B cell (primary cell): ENCODE measurements around the gene LAMA1. TPM values are rescaled to one million over a fixed set of nuclear protein-coding genes. Genes with fewer than 3 reads are reported as not detected.

Experiments used
- ATAC-seq: fragments of 200-7000 bp; cut with Tn5 transposase; one replicate; pipeline ENCODE4 v1.10.0; 2021; ENCODE audit warnings: low read depth, mild to moderate bottlenecking, moderate number of reproducible peaks, moderate library complexity
- CTCF ChIA-PET: fragments of 350-600 bp; sonication (Branson Sonifier 250); formaldehyde crosslinking; loops from one replicate; lab custom pipeline; 2021; ENCODE audit warnings: antibody characterized with exemption, inconsistent platforms; lab: Charles Lee
- POLR2A ChIA-PET: fragments of 350-600 bp; sonication (Branson Sonifier 250); formaldehyde crosslinking; loops from one replicate; lab custom pipeline; 2021; ENCODE audit warnings: antibody characterized with exemption; lab: Charles Lee
- DNase-seq: peaks from one replicate; pipeline ENCODE4 v3.0.0; 2013
- H2AFZ ChIP-seq: 2 replicates; pipeline ENCODE4 v1.6.1; 2012; ENCODE audit warnings: mild to moderate bottlenecking, low read depth, low read length; ENCODE audit not compliant: insufficient read depth, poor library complexity, severe bottlenecking
- H3K27ac ChIP-seq, 2 donors: 1 replicate in 1 of 2; 2 replicates in 1 of 2; pipeline ENCODE4 v1.5.1; 2012 to 2013; ENCODE audit warnings: low read length in 2 of 2, mild to moderate bottlenecking in 2 of 2, moderate library complexity in 1 of 2
- H3K27me3 ChIP-seq, 4 experiments: fragments of 200-600 bp in 1 of 4; sonication (generic) in 1 of 4; replicated peaks in 1 of 4; 1 replicate in 2 of 4; 2 replicates in 2 of 4; pipeline versions ENCODE4 v1.6.1 to v1.7.0; 2013 to 2016; ENCODE audit warnings: low read length in 3 of 4, mild to moderate bottlenecking in 2 of 4, mixed read lengths in 1 of 4, moderate library complexity in 1 of 4; ENCODE audit not compliant: insufficient read depth in 4 of 4, control insufficient read depth in 3 of 4; ENCODE audit errors: control extremely low read depth in 1 of 4
- H3K36me3 ChIP-seq, 2 experiments: replicated peaks in 1 of 2; 1 replicate in 1 of 2; 2 replicates in 1 of 2; pipeline versions ENCODE4 v1.6.1 to v1.7.1; 2013; ENCODE audit warnings: low read length in 1 of 2; ENCODE audit not compliant: insufficient read depth in 2 of 2, control insufficient read depth in 1 of 2; ENCODE audit errors: control extremely low read depth in 1 of 2, extremely low read depth in 1 of 2
- H3K4me1 ChIP-seq, 2 donors: fragments of 200-600 bp in 1 of 2; sonication (generic) in 1 of 2; 1 replicate in 1 of 2; 2 replicates in 1 of 2; pipeline versions ENCODE4 v1.5.1 to v1.6.1; 2013 to 2017; ENCODE audit warnings: low read length in 2 of 2; ENCODE audit not compliant: control insufficient read depth in 2 of 2, insufficient read depth in 2 of 2
- H3K4me2 ChIP-seq: replicated peaks from 2 replicates; pipeline ENCODE3; 2012; ENCODE audit warnings: mild to moderate bottlenecking, low read depth, low read length; ENCODE audit not compliant: poor library complexity, severe bottlenecking
- H3K4me3 ChIP-seq, 5 experiments: fragments of 200-600 bp in 1 of 5; sonication (generic) in 1 of 5; 1 replicate in 3 of 5; 2 replicates in 2 of 5; pipeline versions ENCODE4 v1.5.1 to v1.7.0; 2011 to 2016; ENCODE audit warnings: low read length in 4 of 5, mild to moderate bottlenecking in 4 of 5, low read depth in 2 of 5, control low read depth in 1 of 5, moderate library complexity in 1 of 5; ENCODE audit not compliant: insufficient read depth in 1 of 5; ENCODE audit errors: control extremely low read depth in 1 of 5, extremely low read depth in 1 of 5
- H3K79me2 ChIP-seq: fragments of 200-600 bp; sonication (generic); one replicate; pipeline ENCODE4 v1.6.0; 2016; ENCODE audit warnings: low read length; ENCODE audit not compliant: control insufficient read depth, insufficient read depth
- H3K9ac ChIP-seq: fragments of 200-600 bp; sonication (generic); 2 replicates; pipeline ENCODE4 v1.6.1; 2017; ENCODE audit warnings: mild to moderate bottlenecking, low read length, moderate library complexity
- H3K9me3 ChIP-seq, 3 donors: one replicate each; pipeline versions ENCODE4 v1.6.1 to v1.7.1; 2013; ENCODE audit warnings: low read length in 2 of 3; ENCODE audit not compliant: control insufficient read depth in 2 of 3, insufficient read depth in 1 of 3; ENCODE audit errors: control extremely low read depth in 1 of 3
- H4K20me1 ChIP-seq: 2 replicates; pipeline ENCODE4 v1.6.0; 2012; ENCODE audit warnings: mild to moderate bottlenecking, low read length; ENCODE audit not compliant: insufficient read depth, control insufficient read depth, poor library complexity, severe bottlenecking
- H3K27ac Mint-ChIP-seq: one replicate; pipeline ENCODE4 v1.8.0; 2021; ENCODE audit warnings: mixed read lengths
- H3K27me3 Mint-ChIP-seq: one replicate; pipeline ENCODE4 v1.8.0; 2021; ENCODE audit warnings: mixed read lengths
- H3K4me1 Mint-ChIP-seq: one replicate; pipeline ENCODE4 v1.8.0; 2021; ENCODE audit warnings: mixed read lengths
- H3K4me3 Mint-ChIP-seq: one replicate; pipeline ENCODE4 v1.8.0; 2021; ENCODE audit warnings: mixed read lengths
- H3K9me3 Mint-ChIP-seq: one replicate; pipeline ENCODE4 v1.8.0; 2022; ENCODE audit warnings: mixed read lengths; ENCODE audit not compliant: insufficient read depth
- CTCF ChIP-seq: fragments of 200-600 bp; IDR thresholded peaks from one replicate; pipeline ENCODE4 v1.8.0; 2022; ENCODE audit warnings: antibody characterized with exemption, mild to moderate bottlenecking
- EZH2 ChIP-seq: IDR thresholded peaks from 2 replicates; pipeline ENCODE4 v1.6.1; 2012; ENCODE audit warnings: borderline replicate concordance, low read depth, mild to moderate bottlenecking, moderate library complexity, low read length; ENCODE audit not compliant: insufficient read depth, poor library complexity, severe bottlenecking
- WGBS: methylation state at CpG from one replicate; pipeline ENCODE4 v1.1.5; 2013; ENCODE audit warnings: missing lambda C conversion rate; ENCODE audit not compliant: insufficient coverage; 5-methylcytosine and 5-hydroxymethylcytosine counted together
- intact Hi-C: fragments of 100-400 bp; cut with micrococcal nuclease; formaldehyde crosslinking; loops from one replicate; pipeline ENCODE4 v1.10.0; 2022
- polyA plus RNA-seq: library from polyadenylated mRNA; depleted of rRNA; stranded (reverse); fragments of >200 nt; gene quantifications from 2 replicates; pipeline ENCODE4 v1.2.3, GENCODE V29; 2012
- total RNA-seq, 2 donors: library from RNA; stranded (reverse); fragments of 120-200 nt in 1 of 2; gene quantifications; 1 replicate in 1 of 2; 2 replicates in 1 of 2; pipeline versions ENCODE4 v1.2.3 to v1.2.4, GENCODE V29; 2013 to 2022

Gene LAMA1
- total and polyA plus RNA-seq, 2 donors (not counting 1 experiment from before 2014, with no cell fraction given) = not detected

GRCh38 chr18:6976935-6977334 is 140.7 kb downstream of the LAMA1 start:
- no peak for ATAC-seq
- H3K9me3 ChIP-seq = peaks cover 0 to 5% (median 0%) of the 10 kb centered on the region in 3 donors
- 93% methylated on average over 2 of the region's 3 CpGs for WGBS

GRCh38 chr18:6975084-6975483 is 142.5 kb downstream of the LAMA1 start:
- intact Hi-C loops = no loop called here
- Histone ChIP-seq H2AFZ (no peak overlapping the region), H3K27ac (no peak overlapping the region), H3K79me2 (no peaks in the 10 kb centered on the region), H3K4me2 (no peak overlapping the region), H3K9ac (no peak overlapping the region), H4K20me1 (no peaks in the 10 kb centered on the region), H3K4me3 (no peak overlapping the region), H3K36me3 (no peaks in the 10 kb centered on the region), H3K4me1 (no peaks in the 10 kb centered on the region), H3K9me3 (peaks cover 0 to 5% (median 0%) of the 10 kb centered on the region in 3 donors), H3K27me3 (no peaks in the 10 kb centered on the region)
- Mint-ChIP-seq H3K27me3 (no peaks in the 10 kb centered on the region), H3K9me3 (no peaks in the 10 kb centered on the region), H3K4me1 (no peaks in the 10 kb centered on the region), H3K4me3 (no peak overlapping the region), H3K27ac (no peak overlapping the region)
- ChIA-PET POLR2A (no interaction called here), CTCF (no interaction called here)
- DNase-seq (no peak), ATAC-seq (no peak)
- WGBS = 93% methylated on average over 4 of the region's 6 CpGs
- TF ChIP-seq CTCF (no peak), EZH2 (no peak)

More at GRCh38 chr18:6976935-6977334, 140.7 kb downstream of the LAMA1 start:
- POLR2A ChIA-PET = no interaction called here
- Histone ChIP-seq H3K4me2 (no peak overlapping the region), H3K4me3 (no peak overlapping the region), H3K27ac (no peak overlapping the region), H3K79me2 (no peaks in the 10 kb centered on the region), H2AFZ (no peak overlapping the region), H4K20me1 (no peaks in the 10 kb centered on the region), H3K36me3 (no peaks in the 10 kb centered on the region), H3K27me3 (no peaks in the 10 kb centered on the region), H3K9ac (no peak overlapping the region), H3K4me1 (no peaks in the 10 kb centered on the region)
- Mint-ChIP-seq H3K27ac (no peak overlapping the region), H3K27me3 (no peaks in the 10 kb centered on the region), H3K4me3 (no peak overlapping the region), H3K9me3 (no peaks in the 10 kb centered on the region), H3K4me1 (no peaks in the 10 kb centered on the region)
- TF ChIP-seq EZH2 (no peak), CTCF (no peak)
- intact Hi-C loops = no loop called here
- CTCF ChIA-PET = no interaction called here
- no peak for DNase-seq
